Measurements from ENCODE around the gene CHI3L2.

GRCh38 chr1:111232134-111232533 lies 4.6 kb downstream of the CHI3L2 start:
- no peak for TF ChIP-seq POLR2A (IDR thresholded peaks at IDR 0.05; ENCODE audit: low read depth, low read length)
- no peak for TF ChIP-seq POLR2AphosphoS5 (IDR thresholded peaks at IDR 0.05; ENCODE audit: low read depth, low read length)

Data from GM12892 (cell line).